Duodenal mucosa (tissue), 2 donors: ENCODE data around the gene VWA5B2.
"Not testable (repeated sequence)": the region's sequence is repeated elsewhere in the genome, so short reads cannot be mapped to it uniquely, and the experiment has no call there.

Source experiments
- H3K27ac ChIP-seq: one replicate; pipeline ENCODE4 v1.7.0; 2013; ENCODE audit warnings: low read depth, low read length
- H3K27me3 ChIP-seq, 2 donors: one replicate each; pipeline ENCODE4 v1.7.0; 2013; ENCODE audit warnings: low read length in 2 of 2, control low read depth in 1 of 2; ENCODE audit not compliant: insufficient read depth in 2 of 2, control insufficient read depth in 1 of 2
- H3K36me3 ChIP-seq, 2 donors: one replicate each; pipeline ENCODE4 v1.7.0; 2013; ENCODE audit warnings: low read length in 2 of 2, control low read depth in 1 of 2; ENCODE audit not compliant: insufficient read depth in 2 of 2, control insufficient read depth in 1 of 2
- H3K4me1 ChIP-seq, 2 donors: one replicate each; pipeline ENCODE4 v1.7.0; 2013; ENCODE audit warnings: low read length in 2 of 2, control low read depth in 1 of 2; ENCODE audit not compliant: insufficient read depth in 2 of 2, control insufficient read depth in 1 of 2
- H3K4me3 ChIP-seq, 2 donors: one replicate each; pipeline ENCODE4 v1.7.0; 2013; ENCODE audit warnings: low read length in 2 of 2, low read depth in 1 of 2
- H3K9ac ChIP-seq, 2 donors: one replicate each; pipeline ENCODE4 v1.7.0; 2013; ENCODE audit warnings: low read length in 2 of 2, low read depth in 1 of 2
- H3K9me3 ChIP-seq, 2 donors: one replicate each; pipeline ENCODE4 v1.7.0; 2013; ENCODE audit warnings: low read length in 2 of 2, control low read depth in 1 of 2; ENCODE audit not compliant: control insufficient read depth in 1 of 2

VWA5B2 gene

GRCh38 chr3:184257083-184257915 lies 27.9 kb downstream of the VWA5B2 start:
- H3K27ac ChIP-seq: no peak overlapping the region
- no peaks in the 10 kb centered on the region for H3K36me3 ChIP-seq
- H3K9me3 ChIP-seq: no peaks in the 10 kb centered on the region
- H3K9ac ChIP-seq: no peak overlapping the region
- H3K4me1 ChIP-seq: peaks cover 10 to 17% of the 10 kb centered on the region in 2 donors
- H3K27me3 ChIP-seq: peaks cover 19 to 20% of the 10 kb centered on the region in 2 donors
- H3K4me3 ChIP-seq: no peak overlapping the region

- Histone ChIP-seq H3K9ac (no peak overlapping the region), H3K9me3 (no peaks in the 10 kb centered on the region), H3K27me3 (peaks cover 27 to 30% of the 10 kb centered on the region in 2 donors), H3K36me3 (no peaks in the 10 kb centered on the region), H3K27ac (no peak overlapping the region), H3K4me3 (no peak overlapping the region), H3K4me1 (peaks cover 10 to 21% of the 10 kb centered on the region in 2 donors)
Observed at GRCh38 chr3:184258926-184259325, 29.5 kb downstream of the VWA5B2 start.

DNA sequence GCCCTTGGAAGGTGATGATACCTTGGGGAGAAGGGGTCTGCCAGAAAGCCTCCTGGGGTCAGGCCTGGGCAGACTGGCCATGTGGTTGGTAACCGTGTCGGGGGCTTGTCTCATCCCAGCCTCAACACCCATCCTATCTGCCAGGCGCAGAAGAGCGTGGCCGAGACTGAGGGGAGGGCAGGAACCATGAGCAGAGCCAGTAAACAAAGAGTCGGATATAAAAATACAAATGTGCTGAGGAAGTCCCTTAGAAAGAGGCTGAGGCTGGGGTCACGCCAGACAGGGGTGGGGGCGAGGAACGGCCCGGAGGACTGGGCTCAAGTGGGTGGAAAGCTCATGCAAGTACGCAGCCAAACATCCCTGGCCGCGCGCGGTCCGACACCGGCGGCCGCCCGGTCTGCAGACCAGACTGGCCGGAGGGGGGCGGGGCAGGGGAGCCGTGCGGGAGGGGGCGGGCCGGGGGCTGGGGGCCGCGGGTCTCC lies 30.1 kb downstream of the VWA5B2 start:
- Histone ChIP-seq H3K9me3 (no peaks in the 10 kb centered on the region), H3K27ac (no peak overlapping the region), H3K4me3 (no peak overlapping the region), H3K4me1 (peaks cover 10 to 21% of the 10 kb centered on the region in 2 donors), H3K36me3 (no peaks in the 10 kb centered on the region), H3K27me3 (peaks cover 27 to 30% of the 10 kb centered on the region in 2 donors), H3K9ac (no peak overlapping the region)

DNA sequence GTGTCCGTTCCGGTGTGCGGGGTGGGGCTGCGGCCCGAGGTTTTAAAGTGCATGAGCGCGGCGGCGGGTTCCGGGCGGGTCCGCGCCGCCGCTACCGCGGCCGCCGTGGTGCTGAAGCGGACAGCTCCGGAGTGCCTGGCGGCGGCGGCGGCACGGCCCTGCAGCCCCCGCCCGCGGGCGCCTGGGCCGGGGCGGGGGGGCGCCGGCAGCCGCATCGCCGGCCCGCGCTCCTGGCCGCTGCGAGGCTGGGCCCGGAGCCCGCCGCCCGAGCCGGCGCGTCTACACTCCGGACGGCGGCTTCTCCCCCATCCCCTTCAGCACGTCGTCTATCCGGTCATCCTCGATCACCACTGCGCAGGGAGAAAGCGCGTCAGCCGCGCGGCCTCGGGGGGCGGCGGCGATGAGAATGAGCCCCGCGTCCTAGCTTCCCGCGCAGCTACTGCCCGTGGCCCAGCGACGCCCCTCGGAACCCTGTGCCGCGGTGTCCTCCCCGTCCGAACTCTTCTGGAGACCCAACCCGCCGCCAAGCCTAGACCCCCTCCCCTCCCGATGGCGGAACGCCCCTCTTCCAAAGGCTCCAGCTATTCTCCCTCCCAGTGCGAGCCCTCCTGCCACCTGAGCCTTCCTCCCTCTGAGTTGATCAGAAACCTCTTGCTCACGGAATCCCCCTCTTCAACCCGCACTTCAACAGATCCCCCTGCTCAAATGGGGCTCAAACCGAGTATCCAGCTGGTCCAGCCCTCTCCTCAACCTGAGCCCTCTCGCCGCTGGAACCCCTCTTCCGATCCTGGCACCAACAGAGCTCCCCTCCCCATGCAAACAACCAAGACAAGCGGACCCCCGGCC lies 30.7 kb downstream of the VWA5B2 start:
- Histone ChIP-seq H3K4me1 (peaks cover 10 to 21% of the 10 kb centered on the region in 2 donors), H3K9me3 (no peaks in the 10 kb centered on the region), H3K36me3 (no peaks in the 10 kb centered on the region), H3K27me3 (peaks cover 29 to 30% of the 10 kb centered on the region in 2 donors), H3K4me3 (peak overlapping the region in 1 of 2 donors; percentile 45), H3K27ac (no peak overlapping the region), H3K9ac (no peak overlapping the region)

DNA sequence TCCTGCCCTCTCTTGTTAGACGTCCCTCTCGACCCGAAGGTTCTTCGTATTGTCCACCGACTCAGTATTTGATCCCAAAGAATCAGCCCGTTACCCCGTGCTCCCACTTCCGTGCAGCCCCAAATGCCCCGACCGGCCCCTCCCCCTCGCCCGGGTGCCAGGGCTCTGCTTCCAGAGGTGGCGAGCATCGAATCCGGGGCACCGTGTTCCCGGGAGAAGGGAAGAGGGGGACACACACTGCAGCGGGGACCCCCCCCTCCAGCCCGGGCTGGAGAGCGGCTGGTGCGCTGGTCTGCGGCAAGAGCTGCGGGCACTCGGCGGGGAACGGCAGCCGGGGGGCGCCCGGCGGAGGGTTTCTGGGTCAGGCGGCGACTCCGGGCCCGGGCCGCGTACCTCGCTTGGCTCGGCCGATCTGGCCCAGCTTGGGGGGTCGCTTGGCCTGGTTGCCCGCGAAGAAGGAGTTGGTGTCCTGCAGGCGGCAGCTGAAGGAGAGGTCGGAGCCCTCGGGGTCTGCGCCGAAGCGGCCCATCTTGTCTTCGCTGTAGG lies 31.4 kb downstream of the VWA5B2 start:
- H3K4me3 ChIP-seq: peak overlapping the region in 1 of 2 donors; percentile 45
- H3K27ac ChIP-seq: no peak overlapping the region
- no peaks in the 10 kb centered on the region for H3K36me3 ChIP-seq
- H3K9ac ChIP-seq: no peak overlapping the region
- no peaks in the 10 kb centered on the region for H3K9me3 ChIP-seq
- H3K4me1 ChIP-seq: peaks cover 10 to 21% of the 10 kb centered on the region in 2 donors
- H3K27me3 ChIP-seq: peaks cover 29 to 30% of the 10 kb centered on the region in 2 donors

DNA sequence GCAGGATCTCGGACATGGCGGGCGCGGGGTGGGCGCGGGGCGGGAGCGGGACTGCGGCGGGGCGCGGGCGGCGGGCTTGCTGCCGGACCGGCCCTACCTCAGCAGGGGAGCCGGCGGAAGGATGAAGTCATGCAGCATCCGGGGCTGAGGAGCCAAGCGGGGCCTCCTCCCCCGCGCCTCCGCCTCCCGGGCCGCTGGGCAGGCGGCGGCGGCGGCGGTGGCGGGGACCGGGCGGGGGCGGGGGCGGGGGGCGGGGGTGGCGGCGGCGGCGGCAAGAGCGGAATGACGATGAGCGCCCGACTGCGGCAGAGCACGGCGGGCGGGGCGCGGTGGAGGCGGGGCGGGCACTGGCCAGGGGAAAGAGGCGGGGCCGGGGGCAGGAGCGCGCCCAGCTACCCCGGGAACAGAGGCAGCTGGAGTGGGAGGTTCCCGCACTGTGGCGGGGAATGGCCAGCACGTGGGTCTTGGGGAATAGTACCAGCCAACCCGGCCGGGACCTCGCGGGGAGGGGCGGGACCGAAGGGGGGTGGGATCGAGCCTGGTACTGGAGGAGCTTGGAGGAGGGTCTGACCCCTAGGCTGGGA lies 32.0 kb downstream of the VWA5B2 start, which contains the start of gene CAMK2N2:
TSS of gene CAMK2N2 (minus strand) at position 284 of the 584 bp plus-strand sequence. CDS start at position 16, 268 bp downstream.
- Histone ChIP-seq H3K9ac (no peak within 1 kb of the TSS), H3K27me3 (peaks cover 29 to 30% of the 10 kb centered on the region in 2 donors), H3K27ac (no peak within 1 kb of the TSS)

GRCh38 chr3:184261854-184262763 lies 32.7 kb downstream of the VWA5B2 start:
- Histone ChIP-seq H3K4me1 (peaks cover 10 to 21% of the 10 kb centered on the region in 2 donors), H3K9ac (no peak overlapping the region), H3K27me3 (peaks cover 29 to 30% of the 10 kb centered on the region in 2 donors), H3K27ac (no peak overlapping the region), H3K36me3 (no peaks in the 10 kb centered on the region), H3K9me3 (no peaks in the 10 kb centered on the region), H3K4me3 (peak overlapping the region; percentile 42 to 54)

More for the DNA sequence above, 32.0 kb downstream of the VWA5B2 start, which contains the start of gene CAMK2N2:
- no peaks in the 10 kb centered on the region for H3K9me3 ChIP-seq
- peaks cover 10 to 21% of the 10 kb centered on the region in 2 donors for H3K4me1 ChIP-seq
- H3K36me3 ChIP-seq: no peaks in the 10 kb centered on the region
- peak within 1 kb of the TSS; percentile 42 to 54 for H3K4me3 ChIP-seq

GRCh38 chr3:184262764-184263179 lies 33.4 kb downstream of the VWA5B2 start:
- Histone ChIP-seq H3K4me1 (peaks cover 10 to 21% of the 10 kb centered on the region in 2 donors), H3K27ac (no peak overlapping the region), H3K4me3 (no peak overlapping the region), H3K27me3 (peaks cover 29 to 30% of the 10 kb centered on the region in 2 donors), H3K9ac (no peak overlapping the region), H3K9me3 (no peaks in the 10 kb centered on the region), H3K36me3 (no peaks in the 10 kb centered on the region)

- H3K27ac ChIP-seq, H3K4me3 ChIP-seq, H3K36me3 ChIP-seq, H3K4me1 ChIP-seq, H3K9me3 ChIP-seq, H3K9ac ChIP-seq: not testable (repeated sequence)
- peaks cover 10 to 11% of the 10 kb centered on the region in 2 donors for H3K27me3 ChIP-seq
Observed at GRCh38 chr3:184267249-184267648, 37.9 kb downstream of the VWA5B2 start.
